HepG2 (cell line): ENCODE measurements around the gene NACC2. TPM values are rescaled to one million over a fixed set of nuclear protein-coding genes. Genes with fewer than 3 reads are reported as not detected.

Source experiments
- ATAC-seq: fragments of 200-7000 bp; cut with Tn5 transposase; 3 replicates; pipeline ENCODE4 v1.9.1; 2020; ENCODE audit warnings: mild to moderate bottlenecking, moderate library complexity
- BruUV-seq: library from RNA; stranded (reverse); fragments of 400-500 nt; replicated peaks from 2 replicates; lab custom pipeline; 2021; lab: Mats Ljungman, UMichigan
- CTCF ChIA-PET: fragments of 300-600 bp; formaldehyde crosslinking; extraction: SDS; loops from one replicate; lab custom pipeline; 2021; ENCODE audit warnings: low total read pairs, inconsistent platforms, low intra/inter-chr PET ratio; lab: Yijun Ruan, JAX
- POLR2A ChIA-PET: fragments of 350-600 bp; sonication (Branson Sonifier 250); formaldehyde crosslinking; loops from one replicate; lab custom pipeline; 2020; ENCODE audit warnings: antibody characterized with exemption, inconsistent platforms; lab: Yijun Ruan, JAX
- DNase-seq: peaks from one replicate; pipeline ENCODE4 v3.0.0-alpha.2; 2015; ENCODE audit warnings: low spot score
- FAIRE-seq: peaks from 3 replicates; lab custom pipeline; 2011; peaks lifted over from hg19 to GRCh38; lab: Jason Lieb, UNC
- H2AFZ ChIP-seq: one replicate; pipeline ENCODE4 v1.6.1; 2011; ENCODE audit warnings: low read length, inconsistent platforms
- H3K27ac ChIP-seq: fragments of 300-600 bp; 3 replicates; pipeline ENCODE4 v1.8.0; 2011; ENCODE audit warnings: mixed run types, mild to moderate bottlenecking, mixed read lengths, low read length, inconsistent platforms; ENCODE audit not compliant: insufficient read depth; ENCODE audit errors: extremely low read length
- H3K27me3 ChIP-seq, 2 experiments: fragments of 200-600 bp in 1 of 2; 2 replicates in 1 of 2; 3 replicates in 1 of 2; pipeline versions ENCODE4 v1.6.0 to v1.8.0; 2011; ENCODE audit warnings: low read length in 2 of 2, mild to moderate bottlenecking in 2 of 2, moderate library complexity in 2 of 2, inconsistent platforms in 1 of 2; ENCODE audit not compliant: insufficient read depth in 2 of 2, control insufficient read depth in 1 of 2
- H3K36me3 ChIP-seq, 2 experiments: fragments of 200-600 bp in 1 of 2; replicated peaks in 1 of 2; 2 replicates in 1 of 2; 3 replicates in 1 of 2; pipeline versions ENCODE4 v1.5.1 to v1.8.0; 2011; ENCODE audit warnings: low read length in 2 of 2, inconsistent platforms in 1 of 2; ENCODE audit not compliant: insufficient read depth in 2 of 2, control insufficient read depth in 1 of 2
- H3K4me1 ChIP-seq: 2 replicates; pipeline ENCODE4 v1.5.1; 2012; ENCODE audit warnings: low read length, inconsistent platforms; ENCODE audit not compliant: insufficient read depth
- H3K4me2 ChIP-seq: 2 replicates; pipeline ENCODE4 v1.6.0; 2011; ENCODE audit warnings: low read depth, low read length, inconsistent platforms
- H3K4me3 ChIP-seq, 3 experiments: fragments of 200-600 bp in 1 of 3; sonication (generic), shearing (Covaris generic) in 1 of 3; replicated peaks in 1 of 3; 2 replicates each; pipeline ENCODE4 v1.5.1; 2011 to 2016; ENCODE audit warnings: low read length in 3 of 3, inconsistent platforms in 2 of 3, low read depth in 2 of 3, mild to moderate bottlenecking in 2 of 3, control low read depth in 1 of 3, mixed read lengths in 1 of 3; ENCODE audit not compliant: insufficient read depth in 1 of 3
- H3K79me2 ChIP-seq: one replicate; pipeline ENCODE4 v1.6.1; 2011; ENCODE audit warnings: low read length, inconsistent platforms; ENCODE audit not compliant: insufficient read depth
- H3K9ac ChIP-seq: 2 replicates; pipeline ENCODE4 v1.6.0; 2011; ENCODE audit warnings: mild to moderate bottlenecking, low read depth, low read length, inconsistent platforms; ENCODE audit not compliant: insufficient read depth
- H3K9me3 ChIP-seq: 2 replicates; pipeline ENCODE4 v1.5.1; 2012; ENCODE audit warnings: mild to moderate bottlenecking, low read length
- H4K20me1 ChIP-seq: 2 replicates; pipeline ENCODE4 v1.6.0; 2011; ENCODE audit warnings: inconsistent platforms, mild to moderate bottlenecking, low read length, moderate library complexity; ENCODE audit not compliant: insufficient read depth
- FIP1L1 ChIP-seq: fragments of 200-400 bp; formaldehyde crosslinking; IDR thresholded peaks from 2 replicates; pipeline ENCODE4 v1.6.1; 2018; ENCODE audit warnings: low read depth, mild to moderate bottlenecking, low read length, moderate library complexity, borderline replicate concordance; ENCODE audit not compliant: insufficient read depth
- HNRNPL ChIP-seq: fragments of 200-400 bp; formaldehyde crosslinking; IDR thresholded peaks from 2 replicates; pipeline ENCODE4 v1.6.1; 2017; ENCODE audit warnings: mild to moderate bottlenecking, low read depth, low read length
- KAT2B ChIP-seq: fragments of 150-350 bp; IDR thresholded peaks from 2 replicates; pipeline ENCODE4 v1.6.1; 2014; ENCODE audit warnings: low read depth, low read length, borderline replicate concordance
- PBX3 ChIP-seq: sonication (generic); formaldehyde crosslinking; IDR thresholded peaks from 2 replicates; pipeline ENCODE4 v1.8.1; 2023; ENCODE audit warnings: missing genetic modification reagents, inconsistent platforms, borderline replicate concordance
- POLR2AphosphoS2 ChIP-seq: IDR thresholded peaks from 2 replicates; pipeline ENCODE4 v1.6.1; 2011; ENCODE audit warnings: low read depth, low read length, improper control_type of control experiment
- TBP ChIP-seq: sonication (generic); formaldehyde crosslinking; IDR thresholded peaks from 2 replicates; pipeline ENCODE4 v1.5.0; 2020; ENCODE audit warnings: missing genetic modification reagents
- TOE1 ChIP-seq: sonication (generic); formaldehyde crosslinking; IDR thresholded peaks from 2 replicates; pipeline ENCODE4 v1.4.0; 2020; ENCODE audit warnings: mild to moderate bottlenecking, missing genetic modification reagents
- WGBS: methylation state at CpG from one replicate; pipeline ENCODE4 v1.1.6; 2017; ENCODE audit warnings: low lambda C conversion rate; 5-methylcytosine and 5-hydroxymethylcytosine counted together
- in situ Hi-C: cut with HindIII; loops from 2 replicates; pipeline ENCODE4 v1.10.0; 2017; ENCODE audit warnings: low pct_unique_long_range_greater_than_20kb; ENCODE audit not compliant: extremely low pct_ligation_motif_present
- intact Hi-C: fragments of 100-400 bp; cut with micrococcal nuclease; formaldehyde crosslinking; loops from one replicate; pipeline ENCODE4 v1.10.0; 2022; ENCODE audit not compliant: unreplicated experiment
- polyA plus RNA-seq, 8 experiments: library from polyadenylated mRNA; depleted of rRNA in 3 of 8; stranded (reverse) in 7 of 8; unstranded in 1 of 8; fragments of >200 nt; fragmentation: Illumina TruSeq in 4 of 8; extraction: Trizol in 4 of 8; gene quantifications; 2 replicates each; pipeline versions ENCODE4 v1.2.1 to v1.2.3, GENCODE V29; 2011 to 2016; ENCODE audit warnings: low read depth in 4 of 8, missing spikeins in 1 of 8, mixed read lengths in 1 of 8; ENCODE audit not compliant: insufficient read depth in 1 of 8
- total RNA-seq, 5 experiments: library from RNA; depleted of rRNA; stranded (reverse); fragments of >200 nt; fragmentation: Illumina TruSeq; extraction: Trizol; gene quantifications; 2 replicates each; pipeline ENCODE4 v1.2.3, GENCODE V29; 2016; ENCODE audit warnings: low read depth in 1 of 5
- TF ChIP-seq, protein P1 (sequence below): sonication (generic); formaldehyde crosslinking; IDR thresholded peaks from 2 replicates; pipeline ENCODE4 v1.4.0; 2020; ENCODE audit warnings: missing genetic modification reagents, borderline replicate concordance

NACC2 gene
- total and polyA plus RNA-seq, 2 of the 13 experiments (the other 11 are each of a cell fraction or from before 2014, with no cell fraction given) = 5.9 to 12.3 TPM

- TF ChIP-seq TBP (CRISPR knock-in tag) (no peak), KAT2B (no peak), POLR2AphosphoS2 (no peak), TOE1 (CRISPR knock-in tag) (no peak)
- TF ChIP-seq, protein P1, sequence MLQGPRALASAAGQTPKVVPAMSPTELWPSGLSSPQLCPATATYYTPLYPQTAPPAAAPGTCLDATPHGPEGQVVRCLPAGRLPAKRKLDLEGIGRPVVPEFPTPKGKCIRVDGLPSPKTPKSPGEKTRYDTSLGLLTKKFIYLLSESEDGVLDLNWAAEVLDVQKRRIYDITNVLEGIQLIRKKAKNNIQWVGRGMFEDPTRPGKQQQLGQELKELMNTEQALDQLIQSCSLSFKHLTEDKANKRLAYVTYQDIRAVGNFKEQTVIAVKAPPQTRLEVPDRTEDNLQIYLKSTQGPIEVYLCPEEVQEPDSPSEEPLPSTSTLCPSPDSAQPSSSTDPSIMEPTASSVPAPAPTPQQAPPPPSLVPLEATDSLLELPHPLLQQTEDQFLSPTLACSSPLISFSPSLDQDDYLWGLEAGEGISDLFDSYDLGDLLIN (CRISPR knock-in tag) = no peak
Measured at GRCh38 chr9:136084063-136084944, 10.8 kb downstream of the NACC2 start (continued).

- H3K4me1 ChIP-seq = no peaks in the 10 kb centered on the region
- H2AFZ ChIP-seq = no peak overlapping the region
- POLR2A ChIA-PET = no interaction called here
- H3K79me2 ChIP-seq = peaks cover 73% of the 10 kb centered on the region
- H3K27ac ChIP-seq = no peak overlapping the region
- FAIRE-seq (no peak), ATAC-seq (no peak), DNase-seq (no peak)
- no TSS peak for BruUV-seq
- intact Hi-C loops (no loop called here), in situ Hi-C loops (no loop called here)
- WGBS = 94% methylated on average over 17 of the region's 24 CpGs
- H3K9me3 ChIP-seq = no peaks in the 10 kb centered on the region
- no peak overlapping the region for H3K9ac ChIP-seq
- CTCF ChIA-PET = no interaction called here
- H3K27me3 ChIP-seq = no peaks in the 10 kb centered on the region
- H3K4me3 ChIP-seq = no peak overlapping the region
- H4K20me1 ChIP-seq = peaks cover 5% of the 10 kb centered on the region; the same call in 1 of the 2 replicates
- 0 out of 5 replicates have a peak, but pooled peaks cover 3 to 8% of the 10 kb centered on the region in 2 experiments for H3K36me3 ChIP-seq
- no peak overlapping the region for H3K4me2 ChIP-seq
- TF ChIP-seq FIP1L1 (no peak), HNRNPL (0 out of 2 replicates have a peak, but pooled peaks have one; percentile 52), PBX3 (CRISPR knock-in tag) (no peak)
Measured at GRCh38 chr9:136083558-136084062, 11.5 kb downstream of the NACC2 start.
